C4-2B (cell line): ENCODE results near the gene PRMT2.
"Not testable (repeated sequence)": the region's sequence is repeated elsewhere in the genome, so short reads cannot be mapped to it uniquely, and the experiment has no call there.

ENCODE experiments used
- H3K27ac ChIP-seq: fragments of 450-650 bp; 2 replicates; pipeline ENCODE4 v1.5.1; 2017
- CTCF ChIP-seq: fragments of 450-650 bp; conservative IDR thresholded peaks from 2 replicates; pipeline ENCODE4 v1.5.1; 2017; ENCODE audit warnings: mild to moderate bottlenecking
- ZFX ChIP-seq: fragments of 450-650 bp; IDR thresholded peaks from 2 replicates; pipeline ENCODE4 v1.6.1; 2017

The PRMT2 gene

GRCh38 chr21:46666941-46667740 lies 31.7 kb downstream of the PRMT2 start:
- TF ChIP-seq CTCF = no peak
- TF ChIP-seq ZFX = no peak
- H3K27ac ChIP-seq = no peak overlapping the region

- TF ChIP-seq ZFX (no peak), CTCF (no peak)
- no peak overlapping the region for H3K27ac ChIP-seq
Observed at GRCh38 chr21:46667741-46668380, 32.4 kb downstream of the PRMT2 start.

- TF ChIP-seq CTCF = no peak
- TF ChIP-seq ZFX = no peak
- no peak overlapping the region for H3K27ac ChIP-seq
Observed at GRCh38 chr21:46668381-46668780, 32.9 kb downstream of the PRMT2 start.

GRCh38 chr21:46668904-46669303 lies 33.4 kb downstream of the PRMT2 start:
- not testable (repeated sequence) for H3K27ac ChIP-seq

GRCh38 chr21:46674430-46675007 lies 39.0 kb downstream of the PRMT2 start:
- no peak overlapping the region for H3K27ac ChIP-seq
- TF ChIP-seq ZFX (no peak), CTCF (no peak)

GRCh38 chr21:46675595-46676280 lies 40.3 kb downstream of the PRMT2 start:
- no peak overlapping the region for H3K27ac ChIP-seq
- TF ChIP-seq ZFX = no peak
- TF ChIP-seq CTCF = no peak

GRCh38 chr21:46676542-46676941 lies 41.1 kb downstream of the PRMT2 start:
- H3K27ac ChIP-seq = not testable (repeated sequence)

GRCh38 chr21:46681593-46681992 lies 46.1 kb downstream of the PRMT2 start:
- not testable (repeated sequence) for H3K27ac ChIP-seq

GRCh38 chr21:46698652-46699051 lies 63.2 kb downstream of the PRMT2 start:
- H3K27ac ChIP-seq = not testable (repeated sequence)

GRCh38 chr21:46699104-46699503 lies 63.6 kb downstream of the PRMT2 start:
- H3K27ac ChIP-seq = not testable (repeated sequence)
